GM12878 (cell line): Measurements from ENCODE around the gene USP36. TPM values are rescaled to one million over a fixed set of nuclear protein-coding genes. Genes with fewer than 3 reads are reported as not detected.

ENCODE experiments used
- ATAC-seq: fragments of 200-7000 bp; cut with Tn5 transposase; 3 replicates; pipeline ENCODE4 v1.9.1; 2020; ENCODE audit warnings: mild to moderate bottlenecking, moderate library complexity
- BruUV-seq: library from RNA; stranded (reverse); fragments of 400-500 nt; replicated peaks from 2 replicates; lab custom pipeline; 2021; lab: Mats Ljungman, UMichigan
- CTCF ChIA-PET: fragments of 300-600 bp; sonication (Branson Sonifier 250); formaldehyde crosslinking; extraction: SDS; loops from one replicate; lab custom pipeline; 2021; ENCODE audit warnings: inconsistent platforms; lab: Yijun Ruan, JAX
- POLR2A ChIA-PET: fragments of 350-600 bp; formaldehyde crosslinking; extraction: SDS; loops from one replicate; lab custom pipeline; 2021; ENCODE audit warnings: inconsistent platforms; lab: Charles Lee
- RAD21 ChIA-PET: fragments of 300-600 bp; sonication (Branson Sonifier 250); formaldehyde crosslinking; loops from one replicate; lab custom pipeline; 2023; ENCODE audit warnings: antibody characterized with exemption; ENCODE audit not compliant: unreplicated experiment; lab: Charles Lee
- SMC1A ChIA-PET: fragments of 300-600 bp; sonication (Branson Sonifier 250); formaldehyde crosslinking; loops from one replicate; lab custom pipeline; 2023; ENCODE audit not compliant: unreplicated experiment, uncharacterized antibody; lab: Charles Lee
- DNase-seq: peaks from one replicate; pipeline ENCODE4 v3.0.0-alpha.2; 2011; ENCODE audit warnings: low read depth, low spot score
- FAIRE-seq: peaks from 3 replicates; lab custom pipeline; 2011; peaks lifted over from hg19 to GRCh38; lab: Jason Lieb, UNC
- H2AFZ ChIP-seq: 2 replicates; pipeline ENCODE4 v1.6.0; 2011; ENCODE audit warnings: low read depth, low read length, control low read depth; ENCODE audit not compliant: control insufficient read depth
- H3K27ac ChIP-seq: 2 replicates; pipeline ENCODE4 v1.5.1; 2011; ENCODE audit warnings: control low read depth; ENCODE audit not compliant: control insufficient read depth, insufficient read depth
- H3K27me3 ChIP-seq, 2 experiments: replicated peaks in 1 of 2; 2 replicates each; pipeline versions ENCODE4 v1.6.0 to v1.6.1; 2011; ENCODE audit warnings: low read length in 1 of 2; ENCODE audit not compliant: control insufficient read depth in 2 of 2, insufficient read depth in 2 of 2
- H3K36me3 ChIP-seq, 2 experiments: 2 replicates each; pipeline ENCODE4 v1.5.1; 2011; ENCODE audit warnings: low read length in 1 of 2; ENCODE audit not compliant: control insufficient read depth in 2 of 2, insufficient read depth in 2 of 2
- H3K4me1 ChIP-seq: 2 replicates; pipeline ENCODE4 v1.6.1; 2011; ENCODE audit warnings: mild to moderate bottlenecking, low read length, moderate library complexity, mixed read lengths; ENCODE audit not compliant: control insufficient read depth, insufficient read depth
- H3K4me2 ChIP-seq: 2 replicates; pipeline ENCODE4 v1.6.0; 2011; ENCODE audit warnings: control low read depth; ENCODE audit not compliant: control insufficient read depth, insufficient read depth
- H3K4me3 ChIP-seq: fragments of 200-600 bp; sonication (generic); 2 replicates; pipeline ENCODE4 v1.5.1; 2016
- H3K79me2 ChIP-seq: 2 replicates; pipeline ENCODE4 v1.6.0; 2011; ENCODE audit warnings: low read length; ENCODE audit not compliant: control insufficient read depth, insufficient read depth
- H3K9ac ChIP-seq: 2 replicates; pipeline ENCODE4 v1.8.0; 2011; ENCODE audit warnings: low read length, control low read depth, mixed read lengths; ENCODE audit not compliant: control insufficient read depth, insufficient read depth
- H3K9me3 ChIP-seq: replicated peaks from 3 replicates; pipeline ENCODE4 v1.5.1; 2011; ENCODE audit warnings: mild to moderate bottlenecking, low read length; ENCODE audit not compliant: control insufficient read depth, insufficient read depth
- H4K20me1 ChIP-seq: 2 replicates; pipeline ENCODE4 v1.6.0; 2011; ENCODE audit not compliant: control insufficient read depth, insufficient read depth
- BHLHE40 ChIP-seq, 2 experiments: fragments of 450-650 bp in 1 of 2; IDR thresholded peaks; 2 replicates each; pipeline ENCODE4 v1.6.1; 2011 to 2017; ENCODE audit warnings: low read depth in 2 of 2, borderline replicate concordance in 1 of 2, improper control_type of control experiment in 1 of 2, low read length in 1 of 2, mild to moderate bottlenecking in 1 of 2
- BMI1 ChIP-seq: fragments of 450-650 bp; IDR thresholded peaks from 2 replicates; pipeline ENCODE4 v1.6.1; 2016; ENCODE audit warnings: mild to moderate bottlenecking, moderate library complexity, borderline replicate concordance
- CBX3 ChIP-seq: fragments of 200-600 bp; sonication (generic); IDR thresholded peaks from 2 replicates; pipeline ENCODE4 v1.6.1; 2016; ENCODE audit warnings: low read depth, borderline replicate concordance
- ETV6 ChIP-seq, 2 experiments: fragments of 450-650 bp in 1 of 2; IDR thresholded peaks in 1 of 2; conservative IDR thresholded peaks in 1 of 2; 2 replicates each; pipeline ENCODE4 v1.6.1; 2014; ENCODE audit warnings: antibody characterized with exemption in 1 of 2, borderline replicate concordance in 1 of 2, low read depth in 1 of 2, mild to moderate bottlenecking in 1 of 2, moderate library complexity in 1 of 2
- IKZF1 ChIP-seq: fragments of 450-650 bp; conservative IDR thresholded peaks from 2 replicates; pipeline ENCODE4 v1.6.1; 2017; ENCODE audit warnings: antibody characterized with exemption, mild to moderate bottlenecking
- NFYA ChIP-seq: IDR thresholded peaks from 2 replicates; pipeline ENCODE4 v1.6.1; 2011; ENCODE audit warnings: low read depth, mild to moderate bottlenecking, low read length, improper control_type of control experiment, borderline replicate concordance
- SIN3A ChIP-seq: IDR thresholded peaks from 2 replicates; pipeline ENCODE4 v1.6.1; 2012; ENCODE audit warnings: low read depth, low read length, improper control_type of control experiment
- TBL1XR1 ChIP-seq: IDR thresholded peaks from 2 replicates; pipeline ENCODE4 v1.6.1; 2012; ENCODE audit warnings: low read depth, low read length, improper control_type of control experiment
- ZBTB4 ChIP-seq: fragments of 450-650 bp; formaldehyde crosslinking; IDR thresholded peaks from 2 replicates; pipeline ENCODE4 v1.4.0; 2022; ENCODE audit warnings: mild to moderate bottlenecking, moderate library complexity
- ZNF24 ChIP-seq: fragments of 450-650 bp; IDR thresholded peaks from 2 replicates; pipeline ENCODE4 v1.6.1; 2017; ENCODE audit warnings: antibody characterized with exemption, mild to moderate bottlenecking
- WGBS: methylation state at CpG from one replicate; pipeline ENCODE4 v1.1.6; 2016; ENCODE audit warnings: low lambda C conversion rate; ENCODE audit not compliant: insufficient replicate concordance, insufficient coverage; ENCODE audit errors: missing lambda C conversion rate; 5-methylcytosine and 5-hydroxymethylcytosine counted together
- in situ Hi-C: fragments of 300-500 bp; cut with MboI; formaldehyde crosslinking; loops from 9 replicates; pipeline ENCODE4 v1.14.3; 2018; ENCODE audit warnings: mixed read lengths
- intact Hi-C: fragments of 100-400 bp; cut with micrococcal nuclease; formaldehyde crosslinking; loops from one replicate; pipeline ENCODE4 v1.14.2; 2022; ENCODE audit not compliant: unreplicated experiment
- polyA plus RNA-seq, 11 experiments: library from polyadenylated mRNA; depleted of rRNA in 4 of 11; unstranded in 6 of 11; stranded (reverse) in 5 of 11; fragments of >200 nt; fragmentation: Nextera tagmentation in 4 of 11; fragmentation: Illumina TruSeq in 1 of 11; extraction: Ambion mirVana in 4 of 11; extraction: Trizol in 1 of 11; gene quantifications; 1 replicate in 1 of 11; 2 replicates in 10 of 11; pipeline versions ENCODE4 v1.2.1 to v1.2.3, GENCODE V29; 2011 to 2016; ENCODE audit warnings: inconsistent platforms in 2 of 11, missing spikeins in 2 of 11, low read depth in 1 of 11
- total RNA-seq, 4 experiments: library from RNA; depleted of rRNA in 3 of 4; stranded (reverse); fragments of >200 nt in 3 of 4; fragmentation: Illumina TruSeq in 1 of 4; extraction: Trizol in 1 of 4; gene quantifications; 2 replicates each; pipeline versions ENCODE4 v1.2.1 to v1.2.3, GENCODE V29; 2013 to 2021
- TF ChIP-seq, protein P1 (sequence below): fragments of 150-350 bp; IDR thresholded peaks from 2 replicates; pipeline ENCODE4 v1.6.1; 2016; ENCODE audit warnings: low read depth, low read length
- TF ChIP-seq, protein P2 (sequence below): IDR thresholded peaks from 2 replicates; pipeline ENCODE4 v1.6.1; 2011; ENCODE audit warnings: low read depth, low read length, improper control_type of control experiment, borderline replicate concordance

Gene USP36
- total and polyA plus RNA-seq, 10 of the 15 experiments (the other 5 are each of a cell fraction or from before 2014, with no cell fraction given), result 7.2 to 65.7 (median 33.6) TPM

DNA sequence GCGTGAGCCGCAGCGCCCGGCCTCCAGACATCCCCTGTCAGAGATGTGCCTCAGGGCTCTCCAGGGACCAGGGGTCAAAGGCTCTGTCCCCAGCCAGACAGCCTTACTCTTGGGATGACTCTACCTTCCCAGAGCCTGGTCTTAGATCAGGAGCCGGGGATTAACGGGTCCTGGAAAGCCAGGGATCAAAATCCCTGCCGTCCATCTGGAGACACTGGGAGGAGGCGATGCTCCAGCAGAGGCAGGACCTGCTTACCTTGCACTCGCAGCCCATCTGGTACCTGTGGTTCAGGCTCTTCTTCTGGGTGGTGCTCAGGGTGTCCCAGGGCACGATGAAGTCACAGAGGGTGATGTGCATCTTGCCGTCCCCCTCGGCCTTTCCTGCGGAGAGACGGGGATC is 16.7 kb upstream of the USP36 start:
- ChIA-PET CTCF (no interaction called here), RAD21 (no interaction called here), POLR2A (no interaction called here), SMC1A (no interaction called here)
- Histone ChIP-seq H3K79me2 (no peaks in the 10 kb centered on the region), H3K9ac (no peak overlapping the region), H3K4me2 (no peak overlapping the region), H3K4me1 (no peaks in the 10 kb centered on the region), H3K27ac (no peak overlapping the region), H4K20me1 (no peaks in the 10 kb centered on the region), H3K9me3 (no peaks in the 10 kb centered on the region), H2AFZ (no peak overlapping the region), H3K27me3 (no peaks in the 10 kb centered on the region; a peak in 1 of 4 replicates), H3K36me3 (no peaks in the 10 kb centered on the region), H3K4me3 (no peak overlapping the region)
- WGBS, result 53% methylated on average over 11 of the region's 14 CpGs
- BruUV-seq, result no TSS peak
- no peak for TF ChIP-seq TBL1XR1
- no peak for TF ChIP-seq BHLHE40 (IDR thresholded peaks at IDR 0.05; ENCODE audit: borderline replicate concordance in 1 of 2, low read depth in 2 of 2, low read length in 1 of 2)
- TF ChIP-seq, protein P1, sequence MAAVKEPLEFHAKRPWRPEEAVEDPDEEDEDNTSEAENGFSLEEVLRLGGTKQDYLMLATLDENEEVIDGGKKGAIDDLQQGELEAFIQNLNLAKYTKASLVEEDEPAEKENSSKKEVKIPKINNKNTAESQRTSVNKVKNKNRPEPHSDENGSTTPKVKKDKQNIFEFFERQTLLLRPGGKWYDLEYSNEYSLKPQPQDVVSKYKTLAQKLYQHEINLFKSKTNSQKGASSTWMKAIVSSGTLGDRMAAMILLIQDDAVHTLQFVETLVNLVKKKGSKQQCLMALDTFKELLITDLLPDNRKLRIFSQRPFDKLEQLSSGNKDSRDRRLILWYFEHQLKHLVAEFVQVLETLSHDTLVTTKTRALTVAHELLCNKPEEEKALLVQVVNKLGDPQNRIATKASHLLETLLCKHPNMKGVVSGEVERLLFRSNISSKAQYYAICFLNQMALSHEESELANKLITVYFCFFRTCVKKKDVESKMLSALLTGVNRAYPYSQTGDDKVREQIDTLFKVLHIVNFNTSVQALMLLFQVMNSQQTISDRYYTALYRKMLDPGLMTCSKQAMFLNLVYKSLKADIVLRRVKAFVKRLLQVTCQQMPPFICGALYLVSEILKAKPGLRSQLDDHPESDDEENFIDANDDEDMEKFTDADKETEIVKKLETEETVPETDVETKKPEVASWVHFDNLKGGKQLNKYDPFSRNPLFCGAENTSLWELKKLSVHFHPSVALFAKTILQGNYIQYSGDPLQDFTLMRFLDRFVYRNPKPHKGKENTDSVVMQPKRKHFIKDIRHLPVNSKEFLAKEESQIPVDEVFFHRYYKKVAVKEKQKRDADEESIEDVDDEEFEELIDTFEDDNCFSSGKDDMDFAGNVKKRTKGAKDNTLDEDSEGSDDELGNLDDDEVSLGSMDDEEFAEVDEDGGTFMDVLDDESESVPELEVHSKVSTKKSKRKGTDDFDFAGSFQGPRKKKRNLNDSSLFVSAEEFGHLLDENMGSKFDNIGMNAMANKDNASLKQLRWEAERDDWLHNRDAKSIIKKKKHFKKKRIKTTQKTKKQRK, result no peak
- TF ChIP-seq ZBTB4 (CRISPR knock-in tag), result no peak
- no peak for TF ChIP-seq ZNF24
- TF ChIP-seq CBX3, result no peak
- no peak for TF ChIP-seq SIN3A
- TF ChIP-seq BMI1, result no peak
- no peak for TF ChIP-seq IKZF1
- no peak for TF ChIP-seq NFYA
- no peak for TF ChIP-seq ETV6 (conservative IDR thresholded peaks at IDR 0.05 in 1 of 2, IDR thresholded peaks at IDR 0.05 in 1 of 2; ENCODE audit: borderline replicate concordance in 1 of 2, low read depth in 1 of 2)
- TF ChIP-seq, protein P2, sequence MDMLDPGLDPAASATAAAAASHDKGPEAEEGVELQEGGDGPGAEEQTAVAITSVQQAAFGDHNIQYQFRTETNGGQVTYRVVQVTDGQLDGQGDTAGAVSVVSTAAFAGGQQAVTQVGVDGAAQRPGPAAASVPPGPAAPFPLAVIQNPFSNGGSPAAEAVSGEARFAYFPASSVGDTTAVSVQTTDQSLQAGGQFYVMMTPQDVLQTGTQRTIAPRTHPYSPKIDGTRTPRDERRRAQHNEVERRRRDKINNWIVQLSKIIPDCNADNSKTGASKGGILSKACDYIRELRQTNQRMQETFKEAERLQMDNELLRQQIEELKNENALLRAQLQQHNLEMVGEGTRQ, result no peak
- ATAC-seq, result no peak
- DNase-seq, result no peak
- in situ Hi-C loops (no loop called here), intact Hi-C loops (no loop called here)
- no peak for FAIRE-seq
